HG03175 (cell line): Measurements from ENCODE around the gene SH3BP2.
"Not testable (repeated sequence)": the region's sequence is repeated elsewhere in the genome, so short reads cannot be mapped to it uniquely, and the experiment has no call there.

Experiments used
- ATAC-seq: cut with Tn5 transposase; IDR thresholded peaks from one replicate; pipeline ENCODE4 v1.9.1; 2021; ENCODE audit warnings: mild to moderate bottlenecking, moderate library complexity; ENCODE audit not compliant: unreplicated experiment

SH3BP2 gene

DNA sequence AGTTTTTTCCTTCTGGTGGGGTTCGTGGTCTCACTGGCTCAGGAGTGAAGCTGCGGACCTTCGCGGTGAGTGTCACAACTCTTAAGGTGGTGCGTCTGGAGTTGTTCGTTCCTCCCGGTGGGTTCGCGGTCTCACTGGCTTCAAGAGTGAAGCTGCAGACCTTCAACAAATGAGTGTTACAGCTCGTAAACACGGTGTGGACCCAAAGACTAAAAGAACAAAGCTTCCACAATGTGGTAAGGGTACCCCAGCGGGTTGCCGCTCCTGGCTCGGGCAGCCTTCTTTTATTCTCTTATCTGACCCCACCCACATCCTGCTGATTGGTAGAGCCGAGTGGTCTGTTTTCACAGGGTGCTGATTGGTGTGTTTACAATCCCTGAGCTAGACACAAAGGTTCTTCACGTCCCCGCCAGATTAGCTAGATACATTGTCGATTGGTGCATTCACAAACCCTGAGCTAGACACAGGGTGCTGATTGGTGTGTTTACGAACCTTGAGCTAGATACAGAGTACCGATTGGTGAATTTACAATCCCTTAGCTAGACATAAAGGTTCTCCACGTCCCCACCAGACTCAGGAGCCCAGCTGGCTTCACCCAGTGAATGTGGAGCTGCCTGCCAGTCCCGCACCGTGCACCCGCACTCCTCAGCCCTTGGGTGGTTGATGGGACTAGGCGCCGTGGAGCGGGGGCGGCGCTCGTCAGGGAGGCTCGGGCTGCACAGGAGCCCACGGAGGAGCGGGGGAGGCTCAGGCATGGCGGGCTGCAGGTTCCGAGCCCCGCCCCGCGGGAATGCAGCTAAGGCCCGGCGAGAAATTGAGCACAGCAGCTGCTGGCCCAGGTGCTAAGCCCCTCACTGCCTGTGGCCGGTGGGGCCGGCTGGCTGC lies 30.2 kb upstream of the SH3BP2 start:
- not testable (repeated sequence) for ATAC-seq

DNA sequence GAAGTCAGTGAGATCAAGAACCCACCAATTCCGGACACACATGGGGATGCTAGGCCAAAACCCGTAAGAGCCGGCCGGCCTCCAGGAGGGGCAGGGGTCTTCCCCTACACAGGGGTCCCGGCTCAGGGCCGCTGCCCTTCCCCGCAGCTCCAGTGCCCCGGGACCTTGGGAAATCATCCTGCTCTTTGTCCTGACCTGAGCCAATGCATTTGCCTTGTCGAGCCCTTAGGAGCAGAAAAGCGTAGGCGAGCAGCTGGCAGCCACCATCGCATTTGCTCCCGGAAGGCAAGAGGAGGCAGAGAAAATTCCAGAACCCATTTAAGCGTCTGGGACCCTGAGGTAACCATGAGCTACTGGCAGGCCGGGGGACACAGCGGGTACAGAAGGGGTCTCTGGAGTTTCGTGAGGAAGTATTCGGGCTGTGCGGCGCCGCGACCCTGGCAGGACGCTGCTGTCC lies 29.3 kb upstream of the SH3BP2 start:
- ATAC-seq: no peak

DNA sequence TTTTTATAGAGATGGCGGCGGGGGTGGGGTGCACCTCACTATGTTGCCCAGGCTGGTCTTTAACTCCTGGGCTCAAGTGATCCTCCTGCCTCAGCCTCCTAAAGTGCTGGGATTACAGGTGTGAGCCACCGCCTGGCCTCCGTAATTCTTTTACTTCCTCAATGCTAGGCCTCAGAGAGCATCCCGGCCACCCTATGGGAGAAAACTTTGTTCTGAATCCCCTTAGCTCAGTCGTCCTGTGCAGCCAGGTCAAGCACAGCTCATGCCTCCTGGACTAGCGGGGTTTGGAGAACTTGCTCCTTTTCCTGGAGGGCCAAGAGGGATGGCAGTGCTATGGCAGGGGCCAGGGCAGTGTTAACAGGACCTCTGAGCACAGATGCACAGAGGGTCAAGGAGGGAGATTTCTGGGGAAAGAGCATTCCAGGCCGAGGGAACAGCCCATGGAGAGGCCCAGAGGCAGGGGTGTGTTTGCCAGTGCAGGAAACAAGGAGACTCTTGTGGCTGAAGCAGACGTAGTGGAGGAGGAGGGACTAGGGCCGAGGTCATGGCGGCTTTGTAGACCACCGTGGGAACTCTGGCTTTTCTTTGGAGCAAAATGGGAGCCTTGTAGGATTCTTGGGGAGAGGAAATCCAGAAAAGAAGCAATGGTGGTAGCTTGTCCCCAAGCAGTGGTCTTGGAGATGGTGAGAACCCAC lies 26.9 kb upstream of the SH3BP2 start:
- no peak for ATAC-seq

DNA sequence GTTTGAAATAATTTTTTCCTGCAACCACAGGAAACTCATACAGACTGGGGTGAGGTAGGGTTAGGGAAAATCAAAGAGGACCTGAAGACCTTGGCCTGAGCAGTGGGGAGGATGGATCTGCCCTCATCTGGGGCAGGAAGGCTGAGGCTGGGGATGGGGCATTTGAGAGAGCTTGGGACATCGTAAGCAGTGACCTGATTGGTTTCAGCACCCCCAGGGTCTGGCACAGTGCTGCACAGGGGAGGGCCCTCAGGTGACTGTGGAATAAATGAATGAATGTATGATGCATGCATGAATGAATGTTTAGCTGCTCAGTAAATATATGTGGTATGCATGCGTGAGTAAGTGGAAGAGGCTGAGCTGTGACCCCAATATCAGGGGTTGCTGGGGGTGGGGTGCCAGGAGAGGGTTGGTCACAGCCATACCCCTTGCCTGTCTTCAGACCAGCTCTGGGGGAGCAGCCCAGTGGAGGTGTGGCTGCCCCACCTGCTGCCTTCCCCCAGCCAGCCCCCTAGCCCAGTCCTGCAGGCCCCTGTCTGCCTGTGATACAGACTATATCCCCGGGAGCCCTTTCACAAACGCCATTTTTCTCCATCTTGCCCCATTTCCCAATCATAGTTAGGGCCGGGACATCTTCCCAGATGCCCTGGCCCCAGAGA lies 25.7 kb upstream of the SH3BP2 start:
- no peak for ATAC-seq

DNA sequence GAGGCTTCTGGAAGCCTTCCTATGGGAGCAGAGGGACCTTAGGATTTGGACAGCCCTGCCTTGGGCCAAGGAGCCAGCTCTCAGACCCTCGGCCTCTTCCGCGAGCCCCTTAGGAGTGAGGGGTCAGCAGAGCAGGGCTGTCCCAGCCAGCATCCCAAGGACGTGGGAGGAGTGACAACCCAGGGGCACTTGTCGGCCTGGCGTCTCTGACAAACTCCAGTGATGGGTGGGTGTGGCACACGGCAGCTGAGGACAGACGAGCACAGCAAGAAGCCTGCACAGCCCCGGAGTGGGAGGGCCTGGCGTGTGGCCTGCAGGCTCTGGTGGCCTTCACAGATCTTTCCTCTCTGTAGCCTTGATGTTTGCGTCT lies 25.2 kb upstream of the SH3BP2 start:
- no peak for ATAC-seq

DNA sequence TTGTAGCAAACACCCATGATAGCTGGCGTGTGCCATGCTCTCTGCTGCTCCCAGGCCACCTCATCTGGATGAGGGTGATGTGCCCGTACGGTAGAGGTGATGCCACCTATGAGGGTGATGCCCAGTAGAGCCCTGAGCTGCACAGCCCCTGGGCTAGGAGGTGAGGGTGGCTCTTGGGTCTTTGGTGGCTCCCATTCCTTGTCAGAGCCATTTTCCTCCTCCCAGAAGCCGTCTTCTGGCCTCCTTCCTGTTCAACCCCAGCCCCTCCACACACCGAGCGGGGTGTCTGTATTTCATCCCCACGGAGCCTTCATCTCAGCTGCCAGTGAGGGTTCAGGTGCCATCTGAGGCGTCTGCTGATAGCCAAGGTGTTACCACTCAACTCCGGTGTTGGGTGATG lies 24.8 kb upstream of the SH3BP2 start:
- ATAC-seq: no peak

DNA sequence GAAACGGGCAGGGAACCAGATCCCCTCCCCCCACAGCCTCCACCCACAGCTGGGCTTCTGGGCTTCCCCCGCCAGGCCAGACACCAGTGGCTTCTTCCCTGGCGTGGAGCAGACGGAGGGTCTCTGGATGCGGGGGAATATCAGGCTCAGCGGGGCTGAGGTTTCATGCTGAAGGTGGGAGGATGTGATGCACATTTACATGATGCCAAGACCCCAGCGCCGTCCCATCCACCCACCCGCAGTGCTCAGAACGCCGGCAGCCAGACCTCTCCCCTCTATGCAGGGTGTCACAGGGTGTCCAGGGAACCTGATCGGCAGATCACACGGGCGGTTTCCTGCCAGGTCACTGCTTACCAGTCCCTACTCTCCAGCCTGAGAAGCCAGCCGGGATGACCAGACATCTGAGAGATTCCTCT lies 24.0 kb upstream of the SH3BP2 start:
- ATAC-seq: no peak

DNA sequence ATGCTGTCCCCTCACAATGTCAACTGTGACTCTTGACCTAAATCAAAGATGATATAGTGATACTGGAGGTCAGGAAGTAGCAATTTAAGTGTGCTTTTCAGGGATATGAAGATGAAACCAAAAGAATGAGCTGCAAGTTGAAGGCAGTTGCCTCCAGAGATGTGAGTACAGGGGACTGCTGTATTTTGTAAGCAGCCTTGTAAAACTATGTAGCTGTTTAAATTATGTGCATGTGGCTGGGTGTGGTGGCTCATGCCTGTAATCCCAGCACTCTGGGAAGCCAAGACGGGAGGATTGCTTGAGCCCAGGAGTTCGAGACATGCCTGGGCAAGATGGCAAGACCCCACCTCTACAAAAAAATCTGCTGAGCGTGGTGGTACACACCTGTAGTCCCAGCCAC lies 21.6 kb upstream of the SH3BP2 start:
- no peak for ATAC-seq

DNA sequence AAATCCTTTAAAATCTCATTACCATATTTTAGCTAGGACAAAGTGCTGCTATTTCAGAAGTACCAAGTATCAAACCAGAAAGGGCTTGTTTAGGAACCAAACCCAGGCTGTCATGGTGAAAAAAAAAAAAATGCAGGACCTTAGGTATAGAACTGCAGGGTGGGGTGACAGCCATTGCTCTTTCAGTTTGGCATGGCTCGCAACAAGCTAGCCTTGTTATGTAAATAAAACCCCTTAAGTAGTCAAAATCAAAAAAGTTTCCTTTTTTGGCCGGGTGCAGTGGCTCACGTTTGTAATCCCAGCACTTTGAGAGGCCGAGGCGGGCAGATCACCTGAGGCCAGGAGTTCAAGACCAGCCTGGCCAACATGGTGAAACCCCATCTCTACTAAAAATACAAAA lies 12.2 kb upstream of the SH3BP2 start:
- ATAC-seq: not testable (repeated sequence)

DNA sequence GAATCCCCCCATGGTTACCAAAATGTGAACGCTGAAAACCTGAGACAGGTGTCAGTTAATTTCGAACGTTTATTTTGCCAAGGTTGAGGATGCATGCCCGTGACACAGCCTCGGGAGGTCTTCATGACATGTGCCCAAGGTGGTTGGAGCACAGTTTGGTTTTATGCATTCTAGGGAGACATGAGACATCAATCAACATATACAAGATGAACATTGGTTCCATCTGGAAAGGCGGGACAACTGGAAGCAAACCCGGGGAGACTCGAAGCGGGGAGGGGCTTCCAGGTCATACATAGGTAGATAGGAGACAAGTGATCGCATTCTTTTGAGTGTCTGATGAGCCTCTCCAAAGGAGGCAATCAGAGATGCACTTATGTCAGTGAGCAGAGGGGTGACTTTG lies 11.0 kb upstream of the SH3BP2 start:
- ATAC-seq: no peak

DNA sequence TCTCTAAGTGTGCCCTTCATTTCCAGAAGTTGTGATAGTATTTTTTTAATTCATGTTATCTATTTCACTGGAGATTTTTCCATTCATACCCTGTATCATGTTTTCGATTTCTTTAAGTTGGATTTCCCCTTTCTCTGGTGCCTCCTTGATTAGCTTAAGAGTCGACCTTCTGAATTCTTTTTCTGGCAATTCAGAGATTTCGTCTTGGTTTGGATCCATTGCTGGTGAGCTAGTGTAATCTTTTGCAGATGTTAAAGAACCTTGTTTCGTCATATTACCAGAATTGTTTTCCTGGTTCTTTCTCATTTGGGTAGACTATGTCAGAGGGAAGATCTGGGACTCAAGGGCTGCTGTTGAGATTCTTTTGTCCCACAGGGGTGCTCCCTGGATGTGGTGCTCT lies 9.1 kb upstream of the SH3BP2 start:
- no peak for ATAC-seq

DNA sequence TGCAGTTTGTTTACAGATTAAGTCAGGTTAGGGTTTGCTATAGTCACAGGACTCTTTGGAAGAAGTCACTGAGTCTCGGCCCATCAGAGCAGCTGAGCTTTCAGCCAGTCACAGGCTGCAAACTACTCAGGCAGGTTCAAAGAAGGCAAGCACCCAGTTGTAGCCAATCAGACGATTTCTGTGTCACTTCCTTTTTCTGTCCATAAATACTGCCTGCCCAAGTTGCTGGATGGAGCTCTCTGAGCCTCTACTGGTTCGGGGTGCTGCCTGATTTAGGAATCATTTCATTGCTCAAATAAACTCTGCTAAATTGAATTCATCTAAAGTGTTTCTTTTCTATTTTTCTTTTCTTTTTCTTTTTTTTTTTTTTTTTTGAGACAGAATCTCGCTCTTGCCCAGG lies 7.3 kb upstream of the SH3BP2 start:
- peak; percentile 30 for ATAC-seq

DNA sequence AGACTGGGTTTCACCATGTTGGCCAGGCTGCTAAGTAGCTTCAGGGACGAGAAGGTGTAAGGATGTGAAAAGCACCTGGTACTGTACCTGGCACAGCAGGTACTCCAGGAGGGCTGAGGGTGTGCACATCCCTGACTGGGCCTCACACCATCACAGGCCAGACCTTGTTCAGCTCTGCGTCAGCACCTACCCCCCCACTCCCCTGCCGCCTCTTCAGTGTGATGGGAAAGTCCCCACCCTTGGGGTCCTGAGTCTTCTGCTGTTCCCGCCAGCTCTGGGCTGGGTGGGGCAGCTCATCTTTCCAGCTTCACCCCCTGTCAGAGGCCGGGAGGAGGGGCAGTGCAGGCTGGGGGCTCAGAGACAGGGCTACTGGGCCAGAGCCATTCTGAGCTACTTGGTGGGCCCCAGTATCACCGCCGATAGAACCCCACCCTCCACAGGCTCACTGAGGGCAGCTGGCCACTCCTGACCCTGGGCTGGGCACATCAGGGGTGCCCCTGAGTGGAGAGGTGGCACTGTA lies 6.7 kb upstream of the SH3BP2 start:
- ATAC-seq: no peak

DNA sequence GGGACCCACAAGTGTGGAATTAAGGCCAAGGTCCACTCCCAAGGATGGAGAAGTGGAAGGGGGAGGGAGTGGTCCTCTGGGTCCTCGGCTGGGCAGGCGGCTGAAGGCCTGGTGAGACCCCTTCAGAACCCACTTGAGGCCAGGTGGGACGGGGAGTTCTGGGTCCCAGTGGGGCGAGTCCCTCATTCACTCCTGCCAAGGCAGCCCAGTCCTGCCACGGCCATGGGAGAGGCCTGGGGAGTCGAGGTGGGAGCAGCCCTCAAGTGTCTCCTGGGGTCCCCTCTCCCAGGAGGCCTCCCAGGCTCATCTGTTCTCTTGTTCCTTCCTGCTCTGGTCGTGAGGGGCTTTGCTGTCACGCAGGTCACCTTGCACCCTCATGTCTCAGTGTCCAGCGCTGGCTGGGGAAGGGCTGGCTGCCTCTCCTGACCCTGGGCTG lies 6.1 kb upstream of the SH3BP2 start:
- ATAC-seq: no peak

DNA sequence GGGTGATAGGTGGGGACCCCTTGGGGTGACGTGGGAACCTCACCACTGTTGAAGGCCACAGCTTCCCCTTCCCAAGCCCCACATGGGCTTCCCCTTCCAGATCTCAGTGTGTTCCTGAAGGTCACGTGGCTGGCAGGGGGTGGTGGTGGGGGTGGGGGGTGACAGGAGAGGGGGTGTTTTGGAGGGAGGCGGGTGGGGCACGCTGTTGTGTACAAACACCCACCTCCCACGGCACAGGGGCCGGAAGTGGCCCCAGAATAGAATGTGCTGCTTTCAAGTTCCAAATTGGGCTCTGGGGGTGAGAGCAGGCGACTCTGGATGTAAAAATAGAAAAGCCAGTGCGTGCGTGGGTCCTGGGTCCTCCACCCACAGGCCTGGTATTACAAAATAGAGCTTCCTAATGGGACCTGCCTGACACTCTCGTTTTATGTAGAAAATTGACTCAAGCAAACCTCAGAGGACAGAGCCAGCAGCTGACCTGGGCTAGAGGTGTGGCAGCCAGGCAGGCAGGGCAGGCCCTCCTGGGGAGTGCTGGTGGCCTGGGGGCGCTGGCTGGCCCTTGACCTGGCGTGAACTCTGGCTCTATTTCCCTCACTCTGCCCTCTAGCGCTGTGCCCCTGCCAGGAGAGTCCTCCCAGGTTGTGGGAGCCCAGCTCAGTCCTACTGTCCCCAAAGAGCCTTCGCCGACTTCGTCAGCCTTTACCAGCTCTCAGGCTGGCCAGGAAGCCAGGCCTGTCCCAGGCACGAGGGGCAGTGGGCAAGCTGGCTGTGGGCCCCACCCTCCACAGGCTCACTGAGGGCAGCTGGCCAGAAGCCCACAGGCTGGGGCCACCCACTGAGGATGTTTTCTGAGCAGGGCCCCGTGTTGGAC lies 5.4 kb upstream of the SH3BP2 start:
- ATAC-seq: peak; percentile 67

DNA sequence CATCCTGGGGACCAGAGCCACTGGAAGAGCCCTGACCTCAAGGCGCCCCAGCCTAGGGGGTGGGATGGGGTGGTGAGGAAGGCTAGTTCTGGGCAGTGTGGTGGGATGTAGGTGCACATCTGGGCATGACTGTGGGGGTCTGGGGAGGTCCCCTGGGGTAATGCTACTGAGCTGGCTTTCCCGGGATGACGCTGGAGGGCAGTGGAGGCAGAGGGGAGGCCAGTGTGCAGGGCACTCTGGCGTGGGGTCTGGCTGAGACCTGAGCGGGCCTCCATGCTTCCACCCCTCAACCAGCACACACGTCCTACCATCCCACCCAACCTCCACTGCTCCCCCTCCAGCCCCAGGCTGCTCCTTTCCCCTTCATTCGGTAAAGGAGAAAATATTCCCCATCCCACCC lies 4.8 kb upstream of the SH3BP2 start:
- ATAC-seq: no peak

DNA sequence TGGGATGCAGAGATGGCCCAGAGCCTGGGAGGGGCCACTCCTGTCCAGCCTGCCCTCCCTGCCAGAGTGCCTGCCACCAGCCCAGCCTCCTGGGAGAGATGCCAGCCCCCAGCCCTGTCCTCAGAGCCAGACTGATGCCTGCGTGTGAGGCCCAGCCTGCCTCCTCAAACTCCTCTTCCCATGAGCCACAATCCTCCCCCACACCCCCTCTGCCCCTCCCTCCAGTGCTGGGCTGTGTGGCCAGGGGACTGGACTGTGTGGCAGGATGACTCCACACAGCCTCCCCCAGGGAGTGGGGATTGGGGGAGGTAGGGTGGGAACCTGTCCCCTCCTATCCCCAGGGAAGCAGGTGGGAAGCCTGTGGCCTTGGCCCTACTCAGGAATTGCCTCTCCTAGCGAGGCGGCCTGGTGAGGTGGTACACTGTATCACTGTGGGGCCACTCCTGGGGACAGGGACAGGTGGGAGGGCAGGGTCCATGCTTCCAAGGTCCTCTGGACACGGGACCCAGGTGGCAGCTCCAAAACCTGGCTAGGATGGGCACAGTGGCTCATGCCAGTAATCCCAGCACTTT lies 4.3 kb upstream of the SH3BP2 start:
- no peak for ATAC-seq

DNA sequence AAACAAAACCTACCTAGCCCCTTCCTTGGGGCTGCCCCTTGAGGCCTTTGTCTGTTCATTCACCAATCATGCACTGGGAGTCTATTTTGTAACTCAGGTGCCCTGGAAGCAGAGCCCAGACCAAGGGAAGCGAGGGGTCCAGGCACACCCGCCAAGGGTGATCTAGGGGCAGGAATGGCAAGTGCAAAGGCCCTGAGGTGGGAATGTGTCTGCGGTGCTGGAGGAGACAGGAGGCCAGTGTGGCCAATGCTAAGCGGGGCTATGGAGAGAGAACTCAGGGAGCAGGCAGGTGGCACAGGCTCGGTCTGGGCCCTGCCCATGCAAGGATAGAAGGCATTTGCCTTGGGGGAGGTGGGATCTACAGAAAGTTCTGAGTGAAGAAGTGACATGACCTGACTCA lies 3.5 kb upstream of the SH3BP2 start:
- ATAC-seq: no peak

DNA sequence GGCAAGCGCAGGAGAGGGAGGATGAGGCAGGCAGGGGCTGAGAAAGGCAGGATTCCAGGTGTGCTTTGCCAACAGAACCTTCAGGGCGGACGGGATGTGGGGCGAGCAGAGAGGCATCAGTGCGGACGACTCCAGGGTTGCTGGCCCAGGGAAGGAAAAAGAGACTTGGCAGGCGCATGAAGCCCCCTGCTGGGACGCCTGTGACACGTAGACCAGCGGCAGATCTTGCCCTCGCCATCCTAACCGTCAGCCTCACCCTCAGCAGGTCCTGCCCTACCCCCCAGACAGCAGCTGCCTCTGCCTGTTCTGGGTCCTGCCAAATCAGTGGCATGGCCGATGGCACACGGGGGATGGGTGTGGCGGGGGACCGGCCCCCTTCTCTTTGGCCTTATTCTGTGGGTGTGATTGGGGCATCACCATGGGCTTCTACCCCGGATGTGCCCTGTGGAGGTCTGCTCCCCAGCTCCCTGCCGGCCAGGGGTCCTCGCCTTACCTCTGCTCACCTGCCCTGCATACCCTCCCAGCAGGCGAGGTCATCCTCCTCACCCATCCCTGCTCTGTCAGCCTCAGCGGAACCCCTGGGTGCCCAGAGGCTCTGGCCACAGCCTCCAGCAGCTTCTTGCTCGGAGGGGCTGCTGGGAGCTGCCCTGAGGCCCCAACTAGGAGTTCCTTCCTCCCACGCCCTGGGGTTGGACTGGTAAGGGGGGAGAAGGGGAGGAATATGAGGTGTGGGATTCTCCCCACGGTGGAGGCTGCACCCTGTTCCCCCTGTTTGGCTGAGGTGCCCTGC lies 2.9 kb upstream of the SH3BP2 start:
- no peak for ATAC-seq
